ENCODE results near the gene WWOX.

DNA sequence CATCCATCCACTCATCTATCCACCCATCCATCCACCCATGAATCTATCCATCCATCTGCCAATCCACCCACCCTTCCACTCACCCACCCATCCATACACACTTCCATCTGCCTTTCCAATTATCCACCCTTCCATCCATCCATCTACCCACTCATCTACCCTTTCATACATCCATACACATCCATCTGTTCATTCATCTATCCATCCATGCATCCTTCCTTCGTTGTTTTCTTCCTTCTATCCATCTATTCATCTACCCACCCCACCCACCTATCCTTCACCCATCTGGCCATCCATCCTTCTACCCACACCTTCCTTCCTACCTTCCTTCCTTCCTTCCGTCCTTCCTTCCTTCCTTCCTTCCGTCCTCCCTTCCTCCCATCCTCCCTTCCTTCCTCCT, 106.1 kb downstream of the WWOX start:
- no peak for TF ChIP-seq YY1 (IDR thresholded peaks at IDR 0.05; ENCODE audit: insufficient read depth, insufficient read length)
- no peak for TF ChIP-seq ZNF274 (IDR thresholded peaks at IDR 0.05; ENCODE audit: low read depth, low read length)

Measured in NT2/D1 (cell line).